ENCODE data around the gene FAM200A.
A peak's percentile ranks its signal among the peaks of the same experiment; 100 is the strongest.

The FAM200A gene

DNA sequence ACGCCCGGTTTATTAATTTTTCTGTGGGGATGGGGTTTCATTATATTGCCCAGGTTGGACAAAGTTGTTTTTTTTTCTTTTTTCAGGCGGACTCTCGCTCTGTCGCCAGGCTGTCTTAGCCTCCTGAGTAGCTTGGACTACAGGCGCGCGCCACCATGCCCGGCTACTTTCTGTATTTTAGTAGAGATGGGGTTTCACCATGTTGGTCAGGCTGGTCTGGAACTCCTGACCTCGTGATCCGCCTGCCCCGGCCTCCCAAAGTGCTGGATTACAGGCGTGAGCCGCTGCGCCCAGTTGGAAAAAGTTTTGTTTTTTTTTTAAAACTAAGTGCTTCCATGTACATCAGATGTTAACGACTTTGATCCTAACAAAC is 51.3 kb downstream of the FAM200A start:
- DNase-seq (ENCODE audit: low read depth), result no peak
- TF ChIP-seq, protein P1, sequence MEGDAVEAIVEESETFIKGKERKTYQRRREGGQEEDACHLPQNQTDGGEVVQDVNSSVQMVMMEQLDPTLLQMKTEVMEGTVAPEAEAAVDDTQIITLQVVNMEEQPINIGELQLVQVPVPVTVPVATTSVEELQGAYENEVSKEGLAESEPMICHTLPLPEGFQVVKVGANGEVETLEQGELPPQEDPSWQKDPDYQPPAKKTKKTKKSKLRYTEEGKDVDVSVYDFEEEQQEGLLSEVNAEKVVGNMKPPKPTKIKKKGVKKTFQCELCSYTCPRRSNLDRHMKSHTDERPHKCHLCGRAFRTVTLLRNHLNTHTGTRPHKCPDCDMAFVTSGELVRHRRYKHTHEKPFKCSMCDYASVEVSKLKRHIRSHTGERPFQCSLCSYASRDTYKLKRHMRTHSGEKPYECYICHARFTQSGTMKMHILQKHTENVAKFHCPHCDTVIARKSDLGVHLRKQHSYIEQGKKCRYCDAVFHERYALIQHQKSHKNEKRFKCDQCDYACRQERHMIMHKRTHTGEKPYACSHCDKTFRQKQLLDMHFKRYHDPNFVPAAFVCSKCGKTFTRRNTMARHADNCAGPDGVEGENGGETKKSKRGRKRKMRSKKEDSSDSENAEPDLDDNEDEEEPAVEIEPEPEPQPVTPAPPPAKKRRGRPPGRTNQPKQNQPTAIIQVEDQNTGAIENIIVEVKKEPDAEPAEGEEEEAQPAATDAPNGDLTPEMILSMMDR (conservative IDR thresholded peaks at IDR 0.05; ENCODE audit: control insufficient read depth, insufficient read depth, low read depth, low read length), result no peak
- peak overlapping the region; percentile 99 for H3K4me3 ChIP-seq (ENCODE audit: control insufficient read depth, low read depth, low read length)

DNA sequence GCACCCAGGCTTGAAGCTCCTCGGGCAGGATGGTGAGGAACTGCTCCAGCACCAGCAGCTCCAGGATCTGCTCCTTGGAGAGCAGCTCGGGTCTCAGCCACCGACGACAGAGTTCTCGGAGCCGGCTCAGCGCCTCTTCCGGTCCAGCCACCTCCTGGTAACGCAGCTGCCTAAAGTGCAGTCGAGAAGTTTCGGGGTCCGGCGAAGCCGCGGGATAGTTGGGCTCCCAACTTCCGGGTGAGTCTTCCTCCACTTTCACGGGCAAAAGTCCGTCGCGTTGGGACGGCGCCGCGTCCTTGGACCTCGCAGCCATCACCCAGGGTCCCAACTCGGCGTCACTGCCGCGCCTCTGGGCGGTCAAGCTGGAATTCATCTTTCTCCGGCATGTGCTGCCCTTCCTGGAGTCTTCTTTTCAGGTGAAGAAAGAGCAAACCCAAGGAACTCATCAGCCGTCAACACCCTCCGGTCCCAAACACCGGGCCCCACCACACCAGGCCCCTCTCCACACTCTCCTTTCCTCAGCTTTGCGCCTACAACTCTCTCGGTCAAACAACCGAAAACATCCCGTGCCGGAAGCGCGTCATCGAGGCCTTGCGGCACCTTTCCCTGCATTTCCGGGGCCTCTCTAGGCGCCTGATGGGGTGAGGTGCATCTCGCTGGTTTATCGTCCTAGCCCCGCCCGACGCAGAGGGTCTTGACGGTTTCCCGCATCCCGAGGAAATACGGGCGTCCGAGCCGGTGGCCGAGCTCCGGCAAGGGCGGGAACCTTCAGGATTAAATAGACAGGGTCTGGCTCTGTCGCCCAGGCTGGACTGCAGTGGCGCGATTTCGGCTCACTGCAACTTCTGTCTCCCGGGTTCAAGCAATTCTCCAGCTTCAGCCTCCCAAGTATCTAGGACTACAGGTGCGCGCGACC is 51.9 kb downstream of the FAM200A start, which contains the start of gene ZNF394:
Gene ZNF394, minus strand, starts transcription at position 561 of the 916 bp plus-strand sequence. Its CDS starts 188 bp downstream, at position 373.
- H3K4me3 ChIP-seq (ENCODE audit: control insufficient read depth, low read depth, low read length), result peak within 1 kb of the TSS; percentile 99
- TF ChIP-seq, protein P1 (conservative IDR thresholded peaks at IDR 0.05; ENCODE audit: control insufficient read depth, insufficient read depth, low read depth, low read length), result no peak
- DNase-seq (ENCODE audit: low read depth), result peak; percentile 90

DNA sequence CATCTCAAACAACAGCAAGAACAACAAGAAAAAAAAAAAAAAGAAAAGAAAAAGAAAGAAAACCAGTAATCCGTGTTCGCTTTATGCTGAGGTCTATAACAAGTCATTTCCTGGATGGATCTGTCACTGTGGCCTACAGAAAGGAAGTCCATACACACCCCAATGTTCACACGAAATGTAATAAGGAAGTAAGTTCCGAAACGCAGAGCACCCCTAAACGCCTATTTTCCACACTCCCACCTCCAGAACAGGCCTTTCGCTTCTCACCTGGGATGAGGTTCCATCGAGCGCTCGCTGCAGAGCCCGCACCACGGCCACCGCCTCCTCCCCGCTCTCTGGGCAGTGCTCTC is 52.6 kb downstream of the FAM200A start:
- TF ChIP-seq, protein P1 (conservative IDR thresholded peaks at IDR 0.05; ENCODE audit: control insufficient read depth, insufficient read depth, low read depth, low read length), result no peak
- H3K4me3 ChIP-seq (ENCODE audit: control insufficient read depth, low read depth, low read length), result peak overlapping the region; percentile 99
- peak; percentile 17 for DNase-seq (ENCODE audit: low read depth)

DNA sequence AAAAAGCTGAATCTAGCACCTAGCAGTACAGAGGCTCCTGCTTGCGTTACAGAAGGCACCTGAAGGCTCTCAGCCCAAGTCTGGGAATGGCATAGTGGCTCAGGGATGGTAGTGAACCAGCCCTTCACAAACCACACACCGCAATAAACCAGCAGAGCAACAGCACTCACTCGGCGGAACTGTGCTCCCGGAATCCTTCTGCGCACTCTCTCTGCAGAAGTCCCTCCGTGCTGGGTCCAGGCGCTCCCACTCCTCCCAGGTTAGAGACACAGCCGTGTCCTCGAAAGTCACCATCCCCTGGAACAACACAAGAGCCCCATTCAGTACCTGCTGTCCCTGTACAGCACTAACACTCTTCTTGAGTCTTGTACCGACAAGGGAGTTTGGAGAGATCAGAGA is 53.4 kb downstream of the FAM200A start:
- DNase-seq (ENCODE audit: low read depth), result no peak
- TF ChIP-seq, protein P1 (conservative IDR thresholded peaks at IDR 0.05; ENCODE audit: control insufficient read depth, insufficient read depth, low read depth, low read length), result no peak
- peak overlapping the region; percentile 99 for H3K4me3 ChIP-seq (ENCODE audit: control insufficient read depth, low read depth, low read length)

DNA sequence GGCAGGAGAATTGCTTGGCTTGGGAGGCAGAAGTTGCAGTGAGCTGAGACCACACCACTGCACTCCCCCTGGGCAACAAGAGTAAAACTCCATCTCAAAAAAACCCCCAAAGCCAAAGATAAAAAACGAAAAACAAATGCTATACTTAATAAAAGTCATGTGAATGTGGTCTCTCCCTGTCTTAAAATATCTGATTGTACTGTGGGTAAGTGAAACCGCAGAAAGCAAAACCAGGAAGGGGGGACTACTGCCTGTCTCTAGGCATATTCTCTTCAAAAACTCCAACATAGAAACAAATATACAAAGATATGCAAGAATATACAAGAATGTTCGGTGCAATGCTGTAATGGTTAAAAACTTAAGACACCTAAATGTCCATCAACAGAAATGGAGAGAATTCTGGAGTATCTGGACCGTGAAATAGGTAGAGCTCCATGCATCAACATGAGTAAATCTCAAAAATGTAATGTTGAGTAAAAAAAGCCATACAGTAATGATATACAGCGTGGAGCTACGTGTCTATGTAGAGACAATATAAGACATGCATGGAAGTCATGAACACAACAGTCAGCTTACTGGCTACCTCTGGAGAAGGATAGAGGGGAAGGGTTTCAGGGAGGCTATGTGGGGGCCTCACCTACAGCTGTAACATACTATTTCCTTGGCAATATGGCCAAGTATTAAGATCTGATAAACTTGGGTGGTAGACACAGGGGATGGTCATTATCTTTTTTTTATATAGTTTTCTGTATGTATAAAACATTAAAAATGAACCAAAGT is 54.0 kb downstream of the FAM200A start:
- H3K4me3 ChIP-seq (ENCODE audit: control insufficient read depth, low read depth, low read length), result peak overlapping the region; percentile 99
- no peak for DNase-seq (ENCODE audit: low read depth)
- TF ChIP-seq, protein P1 (conservative IDR thresholded peaks at IDR 0.05; ENCODE audit: control insufficient read depth, insufficient read depth, low read depth, low read length), result no peak

All from fibroblast of mammary gland (primary cell).